RKO (cell line): ENCODE results near the gene ATRIP.
A peak's percentile ranks its signal among the peaks of the same experiment; 100 is the strongest.

ENCODE experiments used
- DNase-seq: peaks from one replicate; pipeline ENCODE4 v3.0.0-alpha.2; 2016; ENCODE audit warnings: low spot score

ATRIP gene

DNA sequence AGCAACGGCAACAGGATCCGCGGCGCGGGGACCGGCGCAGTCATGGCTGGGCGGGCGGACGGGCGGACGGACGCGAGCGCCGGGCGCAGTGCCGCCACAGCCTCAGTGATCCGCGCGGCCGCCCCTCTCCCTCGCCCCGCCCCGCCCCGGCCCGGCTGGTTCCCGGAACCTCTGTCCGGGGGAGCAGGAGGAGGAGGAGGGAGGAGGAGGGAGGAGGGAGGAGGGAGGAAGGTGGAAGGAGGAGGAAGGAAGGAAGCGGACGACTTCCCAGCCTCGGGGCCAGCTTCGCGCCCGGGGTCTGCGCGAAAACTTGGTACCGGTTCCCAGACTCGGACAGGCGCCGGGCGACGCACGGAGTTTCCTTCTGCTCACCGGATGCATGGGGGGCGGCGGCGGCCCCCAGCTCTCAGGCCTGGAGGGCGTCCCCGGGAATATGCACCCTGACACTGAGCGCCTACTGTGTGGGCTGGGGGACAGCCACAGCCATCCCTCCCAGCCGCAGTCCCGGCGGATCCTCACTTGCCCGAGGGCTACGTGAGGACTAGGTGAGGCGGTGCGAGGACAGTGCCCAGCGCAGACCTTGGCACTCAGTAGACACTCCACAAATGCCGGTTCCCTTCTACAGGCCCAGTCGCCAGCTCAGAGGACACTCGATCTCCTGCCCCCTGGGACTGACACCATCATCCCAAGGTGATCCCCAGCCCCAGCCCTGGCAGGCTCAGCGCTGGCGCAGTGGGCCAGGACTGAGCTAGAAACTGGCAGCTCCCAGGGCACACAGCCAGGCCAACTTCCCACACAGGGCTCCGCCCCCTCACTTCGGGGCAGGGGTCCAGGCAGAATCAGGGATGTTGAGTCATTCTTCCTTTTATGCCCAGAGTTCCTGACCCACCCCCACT, 57.8 kb downstream of the ATRIP start, which contains the start of gene SHISA5:
TSS of gene SHISA5 (minus strand) at position 124 of the 896 bp plus-strand sequence. CDS start at position 44, 80 bp downstream.
- peak; percentile 52 for DNase-seq

DNA sequence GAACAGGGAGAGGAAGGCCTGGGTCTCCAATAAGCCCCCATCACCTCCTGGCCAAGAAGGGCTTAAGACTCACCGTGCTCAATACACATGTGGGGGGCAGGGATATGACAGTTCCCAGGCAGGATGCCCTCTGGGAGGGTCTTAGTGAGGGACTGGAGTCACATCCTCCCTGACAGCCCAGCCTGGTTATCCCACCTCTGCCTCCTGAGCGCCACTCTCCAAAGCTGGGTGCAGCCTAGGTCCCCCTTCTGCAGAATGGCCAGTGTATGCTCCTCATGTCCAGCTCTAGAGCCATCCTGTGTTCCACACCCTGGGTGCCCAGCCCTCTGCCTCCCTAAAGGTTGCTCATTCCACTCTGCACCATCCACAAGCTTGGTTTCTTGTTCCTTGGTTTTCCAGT, 58.6 kb downstream of the ATRIP start:
- no peak for DNase-seq

DNA sequence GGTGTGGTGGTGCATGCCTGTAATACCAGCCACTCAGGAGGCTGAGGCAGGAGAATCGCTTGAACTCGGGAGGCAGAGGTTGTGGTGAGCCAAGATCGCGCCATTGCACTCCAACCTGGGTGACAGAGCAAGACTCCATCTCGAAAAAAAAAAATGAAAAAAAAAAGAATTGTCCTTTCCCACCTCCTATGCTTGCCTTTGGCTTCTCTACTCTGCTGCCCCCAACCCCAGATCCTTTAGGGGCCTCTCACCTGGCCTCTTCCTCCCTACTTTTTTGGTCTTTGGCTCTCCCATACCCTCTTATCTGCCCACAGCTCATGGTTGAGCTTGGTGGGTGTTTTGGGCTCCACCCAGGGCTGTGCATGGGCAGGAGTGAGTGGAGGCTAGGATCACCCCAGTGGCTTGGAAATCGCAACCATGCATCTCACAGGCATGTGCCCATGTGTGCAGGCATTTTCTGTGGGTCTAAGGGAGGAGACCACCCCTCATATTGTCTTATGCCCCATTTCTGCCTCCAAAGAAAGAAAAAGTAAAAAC, 59.5 kb downstream of the ATRIP start:
- no peak for DNase-seq

DNA sequence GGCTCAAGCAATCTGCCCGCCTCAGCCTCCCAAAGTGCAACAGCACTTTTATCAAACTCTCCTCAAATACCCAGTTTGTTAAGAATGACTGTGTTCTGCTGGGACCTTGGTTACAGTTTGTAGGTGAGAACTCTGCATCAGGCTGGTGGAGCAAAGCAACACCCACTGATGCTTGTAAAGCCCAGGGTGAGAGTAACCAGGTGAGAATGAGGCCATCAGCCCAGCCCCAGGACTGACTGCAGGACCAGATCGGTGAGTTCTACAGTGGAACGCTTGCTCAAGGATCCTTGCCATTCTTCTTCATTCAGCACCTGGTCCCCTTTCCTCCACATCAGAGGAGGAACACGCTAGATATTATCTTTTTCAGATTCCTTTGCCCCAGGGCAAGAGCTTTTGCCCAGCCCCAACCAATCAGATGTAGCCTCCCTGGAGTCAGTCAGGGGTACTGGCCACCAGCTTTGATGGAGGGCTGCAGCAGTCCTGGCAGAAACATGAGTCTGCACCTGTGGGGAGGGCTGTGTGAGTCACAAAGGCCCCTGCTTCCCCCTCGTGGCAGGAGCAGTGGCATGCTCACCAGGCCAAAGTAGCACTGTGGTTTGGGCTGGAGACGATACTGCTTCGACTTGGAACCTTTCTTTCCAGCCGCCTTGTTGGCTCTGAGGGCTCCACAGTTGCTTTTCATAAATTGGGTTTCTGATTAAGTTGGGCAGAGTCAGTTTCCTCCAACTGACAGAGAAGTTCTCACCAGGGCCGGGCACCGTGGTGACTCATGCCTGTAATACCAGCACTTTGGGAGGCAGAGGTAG, 60.9 kb downstream of the ATRIP start:
- peak; percentile 63 for DNase-seq

DNA sequence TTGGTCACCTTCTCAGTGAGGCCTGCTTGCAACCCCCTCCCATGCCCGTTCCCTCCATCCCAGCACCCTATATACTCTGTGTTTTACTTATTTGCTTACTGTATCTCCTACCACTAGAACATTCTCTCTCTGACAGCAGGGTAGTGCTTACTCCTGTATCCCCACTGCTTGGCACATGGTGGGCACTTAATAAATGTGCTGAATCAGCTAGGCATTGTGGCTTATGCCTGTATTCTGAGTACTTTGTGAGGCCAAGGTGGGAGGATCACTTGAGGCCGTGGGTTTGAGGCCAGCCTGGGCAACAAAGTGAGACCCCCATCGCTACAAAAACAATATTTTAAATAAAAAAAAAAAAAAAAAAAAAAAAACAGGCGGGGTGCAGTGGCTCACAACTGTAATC, 65.0 kb downstream of the ATRIP start:
- DNase-seq: no peak

DNA sequence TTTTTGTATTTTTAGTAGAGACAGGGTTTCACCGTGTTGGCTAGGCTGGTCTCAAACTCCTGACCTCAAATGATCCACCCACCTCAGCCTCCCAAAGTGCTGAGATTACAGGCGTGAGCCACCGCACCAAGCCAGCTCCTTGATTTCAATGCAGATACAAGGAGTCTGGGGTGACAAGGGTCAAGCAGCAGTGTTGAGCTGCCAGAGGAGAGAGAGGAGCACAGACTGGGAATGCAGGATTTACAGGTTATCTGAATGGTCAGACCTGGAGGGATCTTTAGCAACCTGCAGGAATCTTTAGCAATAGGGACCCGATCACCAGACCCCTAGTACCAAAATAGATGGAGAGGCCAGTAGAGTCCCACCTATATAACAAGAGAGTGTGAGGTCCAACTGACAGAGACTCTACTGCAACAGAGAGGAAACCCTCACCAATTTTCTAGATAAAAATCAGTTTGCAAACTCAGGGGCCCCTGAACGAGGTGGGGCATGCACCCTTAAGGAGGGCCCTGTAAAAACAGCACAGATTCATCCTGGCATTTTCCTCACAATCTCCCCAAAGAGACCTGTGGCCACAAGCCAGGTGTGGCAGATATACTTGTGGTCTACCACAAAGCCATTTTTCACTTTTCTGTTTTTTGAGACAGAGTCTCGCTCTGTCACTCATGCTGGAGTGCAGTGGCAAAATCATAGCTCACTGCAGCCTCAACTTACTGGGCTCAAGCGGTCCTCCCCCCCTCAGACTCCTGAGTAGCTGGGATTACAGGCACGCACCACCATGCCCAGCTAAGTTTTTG, 68.1 kb downstream of the ATRIP start:
- no peak for DNase-seq
